HG03108 (cell line): Measurements from ENCODE around the gene MS4A14.
A peak's percentile ranks its signal among the peaks of the same experiment; 100 is the strongest.
"Not testable (repeated sequence)": the region's sequence is repeated elsewhere in the genome, so short reads cannot be mapped to it uniquely, and the experiment has no call there.

Source experiments
- ATAC-seq: cut with Tn5 transposase; IDR thresholded peaks from one replicate; pipeline ENCODE4 v1.9.1; 2021; ENCODE audit warnings: moderate library complexity; ENCODE audit not compliant: unreplicated experiment

MS4A14 gene

DNA sequence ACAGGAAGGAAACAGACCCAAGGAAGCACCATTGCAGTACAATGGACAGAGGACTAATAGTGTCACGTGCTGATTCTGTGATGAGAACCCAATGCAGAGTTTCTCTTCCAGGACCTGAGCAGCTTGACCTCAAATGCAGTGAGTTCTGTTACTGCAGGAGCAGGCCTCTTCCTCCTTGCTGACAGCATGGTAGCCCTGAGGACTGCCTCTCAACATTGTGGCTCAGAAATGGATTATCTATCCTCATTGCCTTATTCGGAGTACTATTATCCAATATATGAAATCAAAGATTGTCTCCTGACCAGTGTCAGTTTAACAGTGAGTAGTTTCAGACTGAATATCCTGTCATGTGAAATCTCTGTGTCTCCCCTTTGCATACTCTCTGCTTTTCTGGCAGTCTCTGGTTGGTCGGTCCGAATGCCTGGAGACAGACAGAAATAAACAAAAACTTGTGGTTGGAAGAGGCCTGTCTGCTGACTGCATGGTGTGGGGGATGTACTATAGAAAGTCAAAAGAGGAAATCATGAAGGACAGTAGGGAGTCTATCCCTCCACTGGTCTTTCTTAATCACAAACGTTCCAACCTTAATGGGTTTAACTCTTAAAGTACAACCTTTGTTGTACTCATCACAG lies 6.9 kb upstream of the MS4A14 start:
- peak; percentile 74 for ATAC-seq

DNA sequence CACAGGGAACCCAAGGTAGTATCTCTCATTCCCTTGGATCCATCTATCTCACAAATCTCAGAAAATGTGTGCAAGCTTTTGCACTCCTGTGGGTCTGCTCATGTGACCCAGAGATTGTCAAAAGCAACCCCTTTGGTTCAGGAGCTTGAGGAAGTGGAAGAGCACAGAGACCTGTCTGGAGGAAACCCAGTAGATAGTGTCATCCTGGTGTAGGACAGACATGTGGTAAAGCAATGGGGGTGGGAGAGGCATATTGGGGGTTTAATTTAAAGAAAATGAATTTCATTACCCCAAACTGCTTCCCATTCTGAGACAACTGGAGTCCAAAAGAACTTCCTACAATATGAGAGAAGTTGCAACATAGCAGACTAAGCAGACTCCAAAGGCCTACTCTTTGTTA lies 5.8 kb upstream of the MS4A14 start:
- no peak for ATAC-seq

DNA sequence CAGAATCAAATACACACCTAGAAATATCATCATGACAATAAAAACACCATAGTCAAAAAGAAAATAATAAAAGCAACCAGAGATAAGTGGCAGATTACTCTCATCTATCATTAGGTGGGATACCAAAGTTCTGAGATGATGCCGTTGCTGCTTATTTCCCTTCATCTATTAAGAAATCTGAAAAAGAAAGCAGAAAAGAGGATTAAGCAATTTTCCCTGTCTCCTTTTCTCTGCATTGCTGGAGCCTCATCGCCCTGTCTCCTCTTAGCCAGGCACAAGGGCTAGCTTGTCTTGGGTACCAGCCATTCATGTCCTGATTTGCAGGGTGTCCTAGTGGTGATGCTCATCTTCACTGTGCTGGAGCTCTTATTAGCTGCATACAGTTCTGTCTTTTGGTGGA lies 3.9 kb upstream of the MS4A14 start:
- ATAC-seq, result no peak

DNA sequence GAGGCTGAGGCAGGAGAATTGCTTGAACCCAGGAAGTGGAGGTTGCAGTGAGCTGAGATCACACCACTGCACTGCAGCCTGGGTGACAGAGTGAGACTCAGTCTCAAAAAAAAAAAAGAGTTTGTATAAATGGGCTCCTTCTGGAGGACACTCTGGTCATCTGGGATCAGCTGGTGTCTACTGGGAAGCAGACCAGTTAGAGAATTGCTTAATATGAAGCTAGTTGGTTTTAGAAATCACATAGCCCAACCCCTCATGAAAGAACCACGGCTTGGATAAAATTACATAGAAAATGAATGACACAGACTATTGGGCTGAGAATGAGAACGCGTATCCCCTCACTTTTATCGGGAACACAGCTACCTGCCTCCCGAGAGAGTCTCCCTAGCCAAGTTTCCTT lies 3.2 kb upstream of the MS4A14 start:
- ATAC-seq, result no peak

DNA sequence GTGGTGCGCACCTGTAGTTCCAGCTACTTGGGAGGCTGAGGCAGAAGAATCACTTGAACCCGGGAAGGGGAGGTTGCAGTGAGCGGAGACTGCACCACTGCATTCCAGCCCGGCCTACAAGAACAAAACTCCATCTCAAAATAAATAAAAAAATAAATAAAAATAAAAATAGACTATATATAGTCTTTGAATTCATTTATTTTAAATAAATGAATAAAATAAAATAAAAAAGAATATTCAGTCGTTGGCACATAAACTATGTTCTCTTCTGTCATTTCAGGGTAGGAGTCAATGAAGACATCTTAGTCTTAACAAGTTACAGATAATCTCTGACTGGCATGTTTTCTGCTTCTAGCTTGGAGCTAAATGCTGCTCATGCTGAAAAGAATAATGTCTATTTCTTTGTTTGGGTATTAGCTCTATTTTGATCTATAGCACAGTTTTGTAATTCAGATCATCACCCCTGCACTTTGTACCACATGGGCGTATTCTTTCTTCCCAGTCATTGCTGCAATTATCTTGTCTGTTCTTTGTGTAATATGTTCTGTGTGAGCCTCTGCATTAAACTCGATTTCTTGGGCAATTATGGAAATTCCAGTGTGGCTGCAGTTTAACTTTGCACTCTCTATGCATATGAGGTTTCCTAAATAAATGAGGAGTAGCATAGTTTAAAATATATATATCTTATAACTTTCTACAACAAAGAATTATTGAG lies 1.4 kb upstream of the MS4A14 start:
- ATAC-seq, result no peak

DNA sequence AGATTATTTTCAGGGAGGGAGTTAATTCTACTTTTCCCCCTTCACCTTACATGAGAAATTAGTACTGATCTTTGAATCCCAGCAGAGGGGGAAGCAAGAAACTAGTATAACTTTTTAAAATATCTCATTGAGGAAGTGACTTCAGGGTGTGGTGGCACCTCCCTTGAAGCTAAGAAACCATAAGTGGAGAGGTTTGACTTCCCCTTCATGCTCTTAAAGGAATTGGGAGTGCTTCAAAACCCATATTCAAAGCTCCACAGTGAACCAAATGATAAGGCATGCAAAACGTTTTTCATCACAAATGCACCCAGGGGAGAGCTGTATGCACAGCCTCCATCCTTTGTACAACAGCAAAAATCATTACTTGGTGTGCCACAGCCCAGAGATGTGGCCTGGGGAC lies 540 bp downstream of the MS4A14 start:
- ATAC-seq, result no peak

DNA sequence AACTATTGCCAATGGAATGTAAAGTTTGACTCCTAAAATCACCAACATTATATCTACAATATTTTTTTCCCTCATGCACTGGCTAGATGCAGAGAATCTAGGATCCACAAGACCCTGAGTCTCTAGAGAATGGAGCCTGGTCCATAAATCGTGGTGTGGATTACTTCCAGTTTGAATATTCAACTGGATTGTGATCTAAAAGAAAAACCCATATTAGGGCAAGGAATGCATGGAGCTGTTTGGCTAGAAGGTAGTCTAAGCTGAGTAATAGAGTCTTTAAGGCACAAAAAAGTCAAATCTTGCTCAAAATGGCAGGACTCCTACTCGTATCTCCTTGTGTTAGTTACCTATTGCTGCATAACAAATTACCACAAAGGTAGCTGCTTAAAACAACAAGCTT lies 23.8 kb downstream of the MS4A14 start:
- no peak for ATAC-seq

DNA sequence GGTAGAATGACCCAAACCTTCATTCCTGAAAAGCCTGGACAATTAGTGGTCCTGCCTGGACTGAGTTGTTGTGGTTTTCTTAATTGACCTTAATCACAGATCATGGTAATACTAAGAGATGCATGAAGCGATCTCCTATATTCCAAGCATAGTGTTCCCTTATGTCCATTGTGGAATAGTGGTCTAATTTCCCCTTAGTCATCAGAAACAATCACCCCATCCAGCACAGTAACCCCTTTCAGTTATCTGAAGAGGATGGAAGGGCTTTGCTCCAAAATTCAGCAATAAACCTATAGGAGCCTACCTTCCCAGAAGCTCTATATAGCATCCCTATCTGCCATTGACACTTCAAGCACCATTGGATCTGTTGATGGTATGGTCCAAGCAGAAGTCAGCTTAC lies 26.4 kb downstream of the MS4A14 start:
- ATAC-seq, result no peak

DNA sequence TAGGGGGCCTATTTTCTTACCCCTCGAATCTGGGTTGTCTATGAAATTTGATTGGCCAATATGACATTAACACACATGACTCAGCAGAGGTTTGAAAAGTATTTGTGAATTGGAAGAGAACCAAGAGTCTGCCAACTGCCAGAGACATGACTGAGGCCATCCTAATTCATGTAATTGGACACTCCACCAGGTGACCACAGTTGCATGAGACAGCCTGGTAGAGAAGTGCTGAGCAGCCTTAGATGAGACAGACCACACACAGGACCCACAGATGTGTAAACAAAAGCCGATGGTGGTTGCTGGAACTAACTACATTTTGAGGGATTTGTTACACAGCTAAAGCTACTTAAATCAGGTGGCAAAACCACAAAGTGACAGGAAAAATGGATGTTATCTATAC lies 32.3 kb downstream of the MS4A14 start:
- no peak for ATAC-seq

DNA sequence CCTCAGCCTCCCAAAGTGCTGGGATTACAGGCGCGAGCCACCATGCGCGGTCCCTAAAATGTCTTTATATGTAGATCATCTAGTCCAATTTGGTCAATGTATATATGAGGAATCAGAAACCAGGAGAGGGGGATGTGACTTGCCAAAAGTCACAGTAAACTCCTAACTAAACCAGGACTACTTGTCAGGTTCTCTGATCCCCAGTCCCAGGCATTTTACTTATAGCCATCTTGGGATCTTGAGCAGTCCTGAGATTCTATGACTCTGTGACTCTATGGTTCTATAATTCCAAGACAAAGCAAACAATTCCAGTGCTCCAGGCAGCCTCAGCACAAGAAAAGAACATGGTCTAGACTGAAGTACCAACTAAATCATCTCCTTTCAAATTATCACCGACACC lies 33.0 kb downstream of the MS4A14 start, which contains the start of gene MS4A5:
TSS of gene MS4A5 (plus strand) at position 301 of the 400 bp plus-strand sequence. CDS start 103 bp downstream, outside the sequence.
- no peak for ATAC-seq

DNA sequence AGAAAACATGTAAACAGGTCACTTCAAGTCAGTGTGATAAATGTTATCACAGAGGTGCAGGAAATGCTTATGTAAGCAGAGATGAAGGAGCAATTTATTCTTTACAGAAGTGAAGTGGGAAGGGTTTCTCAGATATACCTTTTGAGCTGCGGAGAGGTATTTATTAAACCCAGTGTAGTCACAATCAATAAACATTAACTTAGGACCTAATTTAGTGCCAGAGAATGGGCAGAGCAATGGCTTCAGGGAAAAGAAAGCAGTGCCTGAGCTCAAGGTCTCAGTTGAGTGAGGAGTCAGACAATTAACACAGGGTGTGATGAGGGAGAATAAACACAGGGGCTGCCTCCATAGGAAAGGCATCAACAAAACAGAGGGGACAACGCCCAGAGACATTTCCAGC lies 35.0 kb downstream of the MS4A14 start:
- no peak for ATAC-seq

DNA sequence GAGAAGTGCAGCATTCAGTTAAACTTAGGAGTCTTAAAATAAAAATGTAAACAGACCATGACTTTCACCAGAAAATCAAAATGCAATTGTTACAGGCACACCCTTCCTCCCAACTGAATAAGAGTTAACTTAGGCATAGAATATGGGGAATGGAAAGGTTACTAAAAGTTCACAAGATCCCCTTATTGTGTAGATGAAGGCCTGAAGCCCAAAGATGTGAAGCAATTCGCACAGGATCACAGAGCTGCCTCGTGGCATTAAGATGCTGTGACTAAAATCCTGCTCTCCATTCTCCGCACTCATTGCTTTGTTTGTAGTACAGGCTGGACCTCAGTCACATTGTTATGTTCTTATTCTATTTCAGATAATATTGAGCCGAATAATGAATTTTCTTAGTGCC lies 37.1 kb downstream of the MS4A14 start:
- no peak for ATAC-seq

DNA sequence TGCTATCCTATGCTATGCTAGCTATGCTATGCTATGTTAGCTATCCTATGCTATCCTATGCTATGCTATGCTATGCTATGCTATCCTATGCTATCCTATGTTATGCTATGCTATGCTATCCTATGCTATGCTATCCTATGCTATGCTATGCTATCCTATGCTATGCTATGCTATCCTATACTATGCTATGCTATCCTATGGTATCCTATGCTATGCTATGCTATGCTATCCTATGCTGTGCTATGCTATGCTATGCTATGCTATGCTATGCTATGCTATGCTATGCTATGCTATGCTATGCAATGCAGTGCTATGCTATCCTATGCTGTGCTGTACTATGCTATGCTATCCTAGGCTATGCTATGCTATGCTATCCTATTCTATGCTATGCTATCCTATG lies 50.8 kb downstream of the MS4A14 start:
- no peak for ATAC-seq

DNA sequence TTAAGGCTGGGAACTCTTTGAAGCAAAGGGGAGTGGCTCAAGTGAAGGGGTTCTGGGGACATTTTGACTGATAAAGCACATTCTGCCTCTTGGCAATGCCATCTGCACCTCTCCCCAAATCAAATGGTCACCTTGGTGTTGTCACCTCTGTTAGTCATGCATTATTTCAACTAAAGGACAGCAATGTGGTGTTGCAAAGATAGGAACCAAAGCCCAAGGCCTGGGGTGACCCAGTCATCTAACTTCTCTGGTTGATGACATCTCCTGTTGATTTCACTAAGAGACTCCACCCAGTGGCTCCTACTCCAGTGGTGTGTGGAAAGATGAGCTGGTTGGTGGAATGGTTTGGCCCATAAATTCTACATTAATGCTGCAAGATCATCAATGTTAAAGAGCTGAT lies 51.6 kb downstream of the MS4A14 start:
- no peak for ATAC-seq

DNA sequence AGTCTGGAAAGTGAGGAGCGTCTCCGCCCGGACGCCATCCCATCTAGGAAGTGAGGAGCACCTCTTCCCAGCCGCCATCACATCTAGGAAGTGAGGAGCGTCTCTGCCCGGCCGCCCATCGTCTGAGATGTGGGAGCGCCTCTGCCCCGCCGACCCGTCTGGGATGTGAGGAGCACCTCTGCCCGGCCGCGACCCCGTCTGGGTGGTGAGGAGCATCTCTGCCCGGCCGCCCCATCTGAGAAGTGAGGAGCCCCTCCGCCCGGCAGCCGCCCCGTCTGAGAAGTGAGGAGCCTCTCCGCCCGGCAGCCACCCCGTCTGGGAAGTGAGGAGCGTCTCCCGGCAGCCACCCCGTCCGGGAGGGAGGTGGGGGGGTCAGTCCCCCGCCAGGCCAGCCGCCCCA lies 54.9 kb downstream of the MS4A14 start:
- ATAC-seq, result not testable (repeated sequence)

DNA sequence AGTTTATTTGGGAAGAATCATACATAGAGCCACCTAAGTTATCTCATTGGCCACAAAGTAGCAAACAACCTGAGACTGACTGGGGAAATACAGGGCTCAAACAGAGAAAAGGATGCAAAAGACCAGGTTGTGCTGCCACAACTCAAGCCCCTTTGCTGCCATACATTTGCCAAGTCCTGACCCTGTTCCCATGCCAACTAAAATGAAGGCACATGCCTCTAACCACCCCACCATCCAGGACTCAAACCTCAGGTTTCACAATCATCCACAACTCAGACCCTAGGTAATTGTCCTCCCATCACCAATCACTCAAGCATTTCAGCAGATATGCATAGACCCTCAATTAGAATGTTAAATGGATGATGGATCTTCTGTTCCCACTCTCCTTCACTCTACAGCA lies 58.0 kb downstream of the MS4A14 start:
- ATAC-seq, result no peak

DNA sequence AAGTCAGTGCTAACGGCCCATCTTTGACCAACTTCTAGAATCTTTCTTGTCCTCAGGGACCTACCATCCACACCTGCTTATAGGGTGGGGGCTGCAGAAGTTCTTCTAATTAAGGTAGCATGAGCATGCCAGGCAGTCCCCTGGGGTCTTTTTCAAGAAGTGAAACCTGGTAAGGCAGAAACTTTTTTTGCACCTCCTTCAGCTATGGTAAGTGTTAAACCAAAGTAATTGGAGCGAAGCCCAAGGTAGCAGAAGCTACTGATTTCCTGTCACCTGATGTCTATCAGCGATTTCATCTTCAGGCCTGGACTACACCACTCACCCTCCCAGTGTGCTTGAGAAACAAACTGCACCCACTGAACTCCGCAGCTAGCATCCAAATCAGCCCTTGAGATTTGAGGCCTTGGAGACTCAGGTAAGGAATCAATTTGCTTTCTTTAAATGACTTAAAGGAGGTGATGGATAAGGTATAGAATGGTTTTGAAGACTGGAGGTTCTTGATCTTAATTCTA lies 59.3 kb downstream of the MS4A14 start, which contains the start of gene MS4A1:
TSS of gene MS4A1 (plus strand) at position 317 of the 512 bp plus-strand sequence. CDS start 6,528 bp downstream, outside the sequence.
- peak; percentile 86 for ATAC-seq

DNA sequence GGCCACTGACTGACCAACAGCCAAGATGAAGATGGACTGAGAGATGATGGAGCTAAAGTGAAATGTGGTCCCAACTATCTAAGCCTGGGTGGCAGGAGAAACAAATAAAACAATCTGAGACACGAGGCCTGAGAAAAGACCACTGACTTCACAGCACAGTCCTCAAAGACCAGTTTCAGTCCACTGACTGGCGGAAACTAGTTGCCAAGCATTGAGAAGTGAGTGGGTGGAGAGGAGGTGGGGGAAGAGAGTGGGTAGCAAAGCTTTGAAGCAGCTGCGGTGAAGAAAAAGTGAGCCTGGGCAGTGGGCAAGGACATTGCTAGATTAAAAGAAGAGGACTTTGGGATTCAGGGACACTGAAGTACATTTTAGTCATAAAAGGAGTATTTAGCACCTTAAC lies 61.3 kb downstream of the MS4A14 start:
- peak; percentile 35 for ATAC-seq

DNA sequence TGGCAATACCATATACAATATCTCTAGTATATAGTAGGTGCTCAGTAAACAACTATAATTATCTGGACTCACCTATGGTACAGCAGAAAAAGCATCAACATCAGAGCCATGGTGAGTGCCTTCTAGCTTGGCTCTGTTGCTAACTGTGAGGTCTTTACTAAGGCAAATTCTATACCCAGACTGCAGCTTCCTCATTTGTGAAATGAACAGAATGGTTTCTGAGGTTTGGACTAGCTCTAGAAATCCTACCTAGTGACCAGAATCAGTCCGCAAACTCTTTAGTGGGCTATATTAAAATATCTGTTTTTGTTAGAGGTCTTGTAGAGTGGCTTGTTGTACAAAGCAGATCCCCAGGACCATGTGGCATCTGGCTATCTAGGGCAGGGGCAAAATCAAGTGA lies 63.1 kb downstream of the MS4A14 start:
- ATAC-seq, result no peak
